Activated naive CD4-positive, alpha-beta T cell treated with anti-CD3 and anti-CD28 coated beads, Interleukin-2, amount 50 U/mL, for 24 hours (primary cell): ENCODE results near the gene MN1.

Experiments
- H3K27ac Mint-ChIP-seq: one replicate; pipeline ENCODE4 v1.8.0; 2021; ENCODE audit warnings: mild to moderate bottlenecking, mixed read lengths
- H3K27me3 Mint-ChIP-seq: one replicate; pipeline ENCODE4 v1.8.0; 2021; ENCODE audit warnings: mixed read lengths
- H3K36me3 Mint-ChIP-seq: one replicate; pipeline ENCODE4 v1.8.0; 2021; ENCODE audit warnings: mixed read lengths
- H3K4me1 Mint-ChIP-seq: one replicate; pipeline ENCODE4 v1.8.0; 2021; ENCODE audit warnings: mixed read lengths
- H3K4me3 Mint-ChIP-seq: one replicate; pipeline ENCODE4 v1.8.0; 2021; ENCODE audit warnings: mild to moderate bottlenecking, mixed read lengths
- H3K9me3 Mint-ChIP-seq: one replicate; pipeline ENCODE4 v1.8.0; 2021; ENCODE audit warnings: mixed read lengths

The MN1 gene

GRCh38 chr22:27717094-27717493, 84.5 kb downstream of the MN1 start:
- H3K4me3 Mint-ChIP-seq = no peak overlapping the region
- peaks cover 7% of the 10 kb centered on the region for H3K27me3 Mint-ChIP-seq
- no peaks in the 10 kb centered on the region for H3K4me1 Mint-ChIP-seq
- H3K27ac Mint-ChIP-seq = no peak overlapping the region
- H3K9me3 Mint-ChIP-seq = no peaks in the 10 kb centered on the region
- no peaks in the 10 kb centered on the region for H3K36me3 Mint-ChIP-seq

DNA sequence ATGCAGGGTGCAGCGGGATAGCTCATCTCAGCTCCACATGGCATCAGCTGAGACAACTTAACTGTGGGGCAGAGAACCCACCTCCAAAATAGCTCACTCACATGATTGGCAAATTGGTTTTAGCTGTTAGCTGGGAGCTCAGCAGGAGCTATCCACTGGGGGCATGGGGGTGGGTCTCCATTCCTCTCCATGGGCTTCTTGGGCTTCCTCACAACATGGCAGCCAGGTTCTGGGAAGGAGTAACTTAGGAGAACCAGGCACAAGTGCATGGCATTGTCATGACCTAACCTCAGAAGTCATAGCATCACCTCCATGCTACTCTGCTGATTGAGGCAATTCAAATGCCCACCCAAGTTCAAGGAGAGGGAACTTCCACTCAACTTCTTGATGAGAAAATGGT, 85.5 kb downstream of the MN1 start:
- no peaks in the 10 kb centered on the region for H3K4me1 Mint-ChIP-seq
- no peaks in the 10 kb centered on the region for H3K36me3 Mint-ChIP-seq
- H3K4me3 Mint-ChIP-seq = no peak overlapping the region
- peaks cover 7% of the 10 kb centered on the region for H3K27me3 Mint-ChIP-seq
- H3K27ac Mint-ChIP-seq = no peak overlapping the region
- no peaks in the 10 kb centered on the region for H3K9me3 Mint-ChIP-seq

DNA sequence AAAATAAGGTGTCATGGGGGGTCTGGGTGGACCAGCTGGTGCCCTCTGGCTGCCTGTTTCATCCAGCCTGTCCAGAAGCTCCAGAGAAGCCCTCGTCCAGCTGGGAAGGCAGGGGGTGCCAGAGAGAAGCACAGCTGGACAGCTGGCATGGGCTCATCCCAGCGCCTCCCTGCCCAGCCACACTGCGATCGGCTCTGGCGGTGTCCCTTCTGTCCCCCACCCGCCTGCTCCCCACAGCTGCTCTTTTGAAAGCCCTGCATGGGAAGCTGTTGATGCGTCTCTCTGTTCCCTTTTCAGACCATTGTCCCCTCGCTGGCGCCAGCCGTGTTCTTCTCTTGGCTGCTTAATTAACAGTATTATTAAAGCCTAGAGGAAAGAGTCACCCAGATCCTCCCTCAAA, 86.5 kb downstream of the MN1 start:
- Mint-ChIP-seq H3K27ac (no peak overlapping the region), H3K27me3 (peaks cover 14% of the 10 kb centered on the region), H3K4me1 (no peaks in the 10 kb centered on the region), H3K36me3 (no peaks in the 10 kb centered on the region), H3K4me3 (no peak overlapping the region), H3K9me3 (no peaks in the 10 kb centered on the region)

- no peaks in the 10 kb centered on the region for H3K9me3 Mint-ChIP-seq
- no peak overlapping the region for H3K27ac Mint-ChIP-seq
- H3K4me1 Mint-ChIP-seq = no peaks in the 10 kb centered on the region
- peaks cover 19% of the 10 kb centered on the region for H3K27me3 Mint-ChIP-seq
- H3K4me3 Mint-ChIP-seq = no peak overlapping the region
- no peaks in the 10 kb centered on the region for H3K36me3 Mint-ChIP-seq
These were observed 87.5 kb downstream of the MN1 start for GRCh38 chr22:27714068-27714467.

- Mint-ChIP-seq H3K27me3 (peaks cover 19% of the 10 kb centered on the region), H3K27ac (no peak overlapping the region), H3K9me3 (no peaks in the 10 kb centered on the region), H3K4me3 (no peak overlapping the region), H3K36me3 (no peaks in the 10 kb centered on the region), H3K4me1 (no peaks in the 10 kb centered on the region)
These were observed 88.1 kb downstream of the MN1 start for GRCh38 chr22:27713461-27713860.

DNA sequence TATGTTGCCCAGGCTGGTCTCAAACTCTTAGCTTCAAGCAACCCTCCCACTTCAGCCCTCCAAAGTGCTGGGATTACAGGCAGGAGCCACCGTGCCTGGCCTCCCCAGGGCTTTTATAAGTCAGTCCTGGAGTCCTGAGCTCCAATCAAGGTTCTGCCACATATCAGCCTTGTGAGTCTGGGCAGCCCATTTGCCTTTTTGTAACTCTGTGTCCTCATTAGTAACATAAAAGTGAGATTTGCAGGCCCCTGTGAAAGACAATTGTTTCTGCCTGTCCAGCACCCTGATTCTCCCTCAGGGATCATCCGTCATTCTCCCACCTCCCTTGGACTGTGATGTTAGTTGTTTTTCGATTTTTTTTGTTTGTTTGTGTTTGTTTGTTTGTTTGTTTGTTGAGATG, 89.8 kb downstream of the MN1 start:
- no peaks in the 10 kb centered on the region for H3K36me3 Mint-ChIP-seq
- H3K4me1 Mint-ChIP-seq = no peaks in the 10 kb centered on the region
- peaks cover 19% of the 10 kb centered on the region for H3K27me3 Mint-ChIP-seq
- no peaks in the 10 kb centered on the region for H3K9me3 Mint-ChIP-seq
- no peak overlapping the region for H3K4me3 Mint-ChIP-seq
- H3K27ac Mint-ChIP-seq = no peak overlapping the region

DNA sequence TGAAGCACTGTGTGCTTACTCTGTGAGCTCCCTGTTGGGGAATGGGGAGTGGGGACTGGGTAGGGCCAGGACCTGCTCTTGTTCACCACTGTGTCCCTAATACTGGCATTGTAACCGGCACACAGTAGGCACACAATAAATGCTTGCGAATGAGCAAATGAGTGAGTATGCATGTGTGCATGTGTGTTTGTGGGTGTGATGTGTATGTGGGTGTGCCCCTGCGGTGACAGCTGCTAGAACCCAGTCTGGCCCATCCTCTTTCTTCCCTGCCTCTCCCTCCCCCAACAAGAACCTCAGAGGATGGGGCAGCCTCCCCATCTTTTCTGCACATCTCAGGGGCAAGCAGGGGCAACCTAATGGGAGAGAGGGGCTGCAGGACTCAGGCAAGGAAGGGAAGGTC, 90.5 kb downstream of the MN1 start:
- Mint-ChIP-seq H3K4me1 (no peaks in the 10 kb centered on the region), H3K36me3 (no peaks in the 10 kb centered on the region), H3K4me3 (no peak overlapping the region), H3K27ac (no peak overlapping the region), H3K27me3 (peaks cover 19% of the 10 kb centered on the region), H3K9me3 (no peaks in the 10 kb centered on the region)

DNA sequence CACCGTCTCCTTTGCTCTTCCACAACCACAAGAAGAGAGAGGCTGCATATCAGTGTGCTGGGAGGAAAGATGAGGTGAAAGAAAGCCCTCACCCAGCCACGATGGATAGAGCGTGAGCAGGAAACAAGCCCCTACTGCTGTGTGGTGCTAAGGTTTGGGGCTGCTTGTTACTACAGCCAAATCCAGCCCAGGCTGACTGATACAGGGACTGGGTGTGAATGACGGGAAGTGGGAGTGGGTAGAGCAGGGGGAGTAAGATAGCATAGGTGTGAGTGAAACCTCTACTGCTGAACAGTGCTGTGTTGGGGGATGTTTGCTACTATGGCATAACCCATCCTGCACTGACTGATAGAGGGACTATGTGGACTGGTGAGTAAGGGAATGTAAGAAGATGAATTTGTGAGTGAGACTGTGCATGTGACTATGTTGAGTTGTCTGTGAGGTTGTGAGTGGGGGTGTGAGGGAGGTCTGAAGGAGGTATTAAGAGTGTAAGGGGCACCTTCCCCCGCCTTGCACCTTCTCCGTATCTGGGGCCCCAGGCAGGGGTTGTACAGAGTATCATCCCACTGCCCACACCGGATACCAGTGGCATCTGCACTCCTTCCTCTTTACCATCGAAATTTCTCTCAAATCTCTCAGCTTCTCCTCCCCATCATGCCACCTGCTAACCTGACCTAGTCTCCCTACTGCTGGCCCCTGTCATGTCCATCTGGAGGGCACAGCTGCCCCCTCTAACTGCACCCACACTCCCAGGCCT, 91.5 kb downstream of the MN1 start:
- Mint-ChIP-seq H3K36me3 (no peaks in the 10 kb centered on the region), H3K27ac (no peak overlapping the region), H3K27me3 (peaks cover 19% of the 10 kb centered on the region), H3K4me3 (no peak overlapping the region), H3K9me3 (no peaks in the 10 kb centered on the region), H3K4me1 (no peaks in the 10 kb centered on the region)

- Mint-ChIP-seq H3K27me3 (peaks cover 12% of the 10 kb centered on the region), H3K4me1 (no peaks in the 10 kb centered on the region), H3K36me3 (no peaks in the 10 kb centered on the region), H3K9me3 (no peaks in the 10 kb centered on the region), H3K27ac (no peak overlapping the region), H3K4me3 (no peak overlapping the region)
These were observed 95.1 kb downstream of the MN1 start for GRCh38 chr22:27706489-27706888.

DNA sequence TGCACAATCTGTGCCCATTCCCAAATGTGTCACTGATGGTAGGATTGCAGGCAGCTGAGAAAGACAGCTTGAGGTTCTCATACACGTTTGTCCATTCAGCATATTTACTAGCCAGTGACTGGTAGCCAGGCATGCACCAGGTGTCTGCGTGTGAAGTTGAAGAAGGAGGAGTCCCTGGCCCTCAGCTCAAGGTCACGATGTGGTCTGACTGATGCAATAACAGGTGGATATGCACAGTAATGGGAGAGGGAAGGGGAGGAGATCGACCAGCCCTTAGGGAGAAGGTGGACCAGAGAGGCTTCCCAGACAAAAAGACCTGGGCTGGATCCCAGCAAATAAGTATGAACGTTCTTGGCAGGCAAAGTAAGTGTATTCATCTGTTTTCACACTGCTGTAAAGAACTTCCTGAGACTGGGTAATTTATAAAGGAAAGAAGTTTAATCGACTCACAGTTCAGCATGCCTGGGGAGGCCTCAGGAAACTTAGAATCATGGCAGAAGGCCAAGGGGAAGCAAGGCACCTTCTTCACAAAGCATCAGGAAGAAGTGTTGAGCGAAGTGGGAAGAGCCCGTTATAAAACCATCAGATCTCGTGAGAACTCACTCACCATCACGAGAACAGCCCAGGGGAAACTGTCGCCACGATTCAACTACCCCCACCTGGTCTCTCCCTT, 96.0 kb downstream of the MN1 start:
- Mint-ChIP-seq H3K27ac (no peak overlapping the region), H3K27me3 (peaks cover 8% of the 10 kb centered on the region), H3K4me3 (no peak overlapping the region), H3K9me3 (no peaks in the 10 kb centered on the region), H3K36me3 (no peaks in the 10 kb centered on the region), H3K4me1 (no peaks in the 10 kb centered on the region)

DNA sequence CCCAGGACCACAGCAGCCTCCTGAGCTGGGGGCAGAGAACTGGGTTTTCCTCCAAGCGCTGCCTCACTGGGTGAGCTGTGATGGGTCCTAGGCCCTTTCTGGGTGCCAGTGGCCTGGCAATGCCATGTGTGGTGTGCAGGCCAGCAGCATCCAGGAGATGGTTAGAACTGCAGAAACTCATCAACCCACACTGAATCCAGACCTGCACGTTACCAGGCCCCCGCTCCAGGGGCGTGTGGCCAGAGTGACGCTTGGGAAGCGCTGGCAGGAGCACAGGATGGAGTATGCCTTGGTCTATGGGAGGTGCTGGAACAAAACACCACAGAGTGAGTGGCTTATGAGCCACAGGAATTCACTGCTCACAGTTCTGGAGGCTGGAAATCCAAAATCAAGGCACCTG, 97.0 kb downstream of the MN1 start:
- Mint-ChIP-seq H3K27me3 (peaks cover 3% of the 10 kb centered on the region), H3K9me3 (no peaks in the 10 kb centered on the region), H3K4me3 (no peak overlapping the region), H3K4me1 (no peaks in the 10 kb centered on the region), H3K36me3 (no peaks in the 10 kb centered on the region), H3K27ac (no peak overlapping the region)

GRCh38 chr22:27699383-27700019, 102.1 kb downstream of the MN1 start:
- no peaks in the 10 kb centered on the region for H3K27me3 Mint-ChIP-seq
- no peak overlapping the region for H3K4me3 Mint-ChIP-seq
- H3K4me1 Mint-ChIP-seq = no peaks in the 10 kb centered on the region
- H3K9me3 Mint-ChIP-seq = no peaks in the 10 kb centered on the region
- H3K27ac Mint-ChIP-seq = no peak overlapping the region
- H3K36me3 Mint-ChIP-seq = no peaks in the 10 kb centered on the region

GRCh38 chr22:27698813-27699212, 102.7 kb downstream of the MN1 start:
- H3K9me3 Mint-ChIP-seq = no peaks in the 10 kb centered on the region
- H3K4me1 Mint-ChIP-seq = no peaks in the 10 kb centered on the region
- peaks cover 2% of the 10 kb centered on the region for H3K27me3 Mint-ChIP-seq
- no peak overlapping the region for H3K4me3 Mint-ChIP-seq
- H3K27ac Mint-ChIP-seq = no peak overlapping the region
- no peaks in the 10 kb centered on the region for H3K36me3 Mint-ChIP-seq
